ENCODE results near the gene UBN2. TPM values are rescaled to one million over a fixed set of nuclear protein-coding genes. Genes with fewer than 3 reads are reported as not detected.

Gene UBN2
- total and polyA plus RNA-seq, 5 donors from 2014 or later, result 0.59 to 12.5 (median 1.8) TPM

DNA sequence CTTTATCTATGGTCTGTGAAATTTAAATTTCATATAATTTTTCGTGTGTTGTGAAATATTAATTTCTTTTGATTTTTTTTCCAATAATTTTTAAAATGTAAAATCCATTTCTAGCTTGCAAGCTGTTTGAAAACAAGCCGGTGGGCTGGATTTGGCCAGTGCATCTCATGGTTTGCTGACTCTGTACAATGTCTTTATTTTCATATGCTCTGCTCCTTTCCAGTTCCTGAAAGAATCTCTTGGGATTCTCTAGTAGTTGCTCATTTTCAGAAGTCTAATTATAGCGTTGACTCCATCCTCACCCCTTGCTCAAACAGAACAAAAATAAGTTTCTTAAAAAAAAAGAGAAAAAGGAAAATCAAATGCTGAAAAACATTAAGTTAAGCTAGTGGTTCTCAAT is 21.4 kb downstream of the UBN2 start:
- H3K27ac ChIP-seq (ENCODE audit: insufficient read depth, low read length, poor library complexity, severe bottlenecking), result no peak overlapping the region
- Mint-ChIP-seq H3K9me3 (no peaks in the 10 kb centered on the region), H3K4me1 (peaks cover 2 to 14% (median 5%) of the 10 kb centered on the region in 4 donors), H3K36me3 (peaks cover 24% of the 10 kb centered on the region), H3K4me3 (no peak overlapping the region), H3K27me3 (no peaks in the 10 kb centered on the region), H3K27ac (no peak overlapping the region)
- H3K4me3 ChIP-seq (ENCODE audit: low read depth, low read length), result no peak overlapping the region
- H3K9me3 ChIP-seq (ENCODE audit: control insufficient read depth in 2 of 2, low read length in 2 of 2), result no peaks in the 10 kb centered on the region
- DNase-seq (no peak), ATAC-seq (ENCODE audit: low read depth in 2 of 2) (no peak)
- peaks cover 25% of the 10 kb centered on the region for H3K36me3 ChIP-seq (ENCODE audit: control insufficient read depth, insufficient read depth, low read length)
- no peaks in the 10 kb centered on the region for H3K4me1 ChIP-seq (ENCODE audit: control insufficient read depth, insufficient read depth, low read length, poor library complexity, severe bottlenecking)
- no peaks in the 10 kb centered on the region for H3K27me3 ChIP-seq (ENCODE audit: control insufficient read depth, insufficient read depth, low read length)

DNA sequence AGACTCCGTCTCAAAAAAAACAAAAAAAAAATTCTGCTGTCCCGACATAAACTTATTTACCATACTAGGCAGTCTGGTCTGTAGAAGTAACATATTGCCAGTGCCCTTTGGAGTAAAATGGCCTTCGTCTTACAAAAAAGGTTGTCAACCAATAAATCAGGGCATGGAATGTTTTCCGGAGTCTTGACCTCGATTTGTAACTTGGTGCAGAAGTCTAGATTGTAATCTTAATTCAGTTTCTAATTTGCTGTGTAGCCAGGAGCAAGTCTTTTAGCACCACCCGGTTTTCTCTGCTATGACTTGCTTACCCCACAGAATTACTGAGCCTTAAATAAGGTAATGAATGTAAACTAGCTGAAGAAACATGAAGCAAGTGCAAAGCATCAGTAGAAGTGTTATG is 23.2 kb downstream of the UBN2 start:
- DNase-seq, result no peak
- ATAC-seq (ENCODE audit: low read depth in 2 of 2), result no peak
- H3K27me3 ChIP-seq (ENCODE audit: control insufficient read depth, insufficient read depth, low read length), result no peaks in the 10 kb centered on the region
- Mint-ChIP-seq H3K27me3 (no peaks in the 10 kb centered on the region), H3K27ac (peak overlapping the region in 1 of 3 donors; percentile 39), H3K9me3 (no peaks in the 10 kb centered on the region), H3K36me3 (peaks cover 22% of the 10 kb centered on the region), H3K4me3 (no peak overlapping the region), H3K4me1 (peaks cover 2 to 9% (median 4%) of the 10 kb centered on the region in 4 donors)
- no peak overlapping the region for H3K27ac ChIP-seq (ENCODE audit: insufficient read depth, low read length, poor library complexity, severe bottlenecking)
- H3K36me3 ChIP-seq (ENCODE audit: control insufficient read depth, insufficient read depth, low read length), result peaks cover 34% of the 10 kb centered on the region
- H3K9me3 ChIP-seq (ENCODE audit: control insufficient read depth in 2 of 2, low read length in 2 of 2), result no peaks in the 10 kb centered on the region
- no peak overlapping the region for H3K4me3 ChIP-seq (ENCODE audit: low read depth, low read length)
- H3K4me1 ChIP-seq (ENCODE audit: control insufficient read depth, insufficient read depth, low read length, poor library complexity, severe bottlenecking), result no peaks in the 10 kb centered on the region

DNA sequence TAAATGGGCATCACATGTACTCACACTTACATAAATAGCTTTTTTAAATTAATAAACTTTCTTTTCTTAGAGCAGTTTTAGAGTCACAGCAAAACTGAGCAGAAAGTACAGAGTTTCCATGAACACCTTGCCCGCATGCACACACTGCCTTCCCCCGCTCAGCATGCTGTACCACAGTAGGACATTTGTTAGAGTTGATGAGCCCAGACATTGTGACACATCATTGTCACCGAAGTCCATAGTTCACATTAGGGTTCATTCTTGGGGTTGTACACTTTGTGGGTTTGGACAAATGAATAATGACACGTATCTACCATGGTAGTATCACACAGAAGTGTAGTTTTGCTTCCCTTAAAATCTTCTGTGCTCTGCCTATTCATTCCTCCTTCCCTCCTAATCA is 23.7 kb downstream of the UBN2 start:
- DNase-seq (no peak), ATAC-seq (ENCODE audit: low read depth in 2 of 2) (no peak)
- Mint-ChIP-seq H3K27me3 (no peaks in the 10 kb centered on the region), H3K9me3 (no peaks in the 10 kb centered on the region), H3K27ac (no peak overlapping the region), H3K36me3 (peaks cover 24% of the 10 kb centered on the region), H3K4me3 (no peak overlapping the region), H3K4me1 (peaks cover under 1 to 9% (median 2%) of the 10 kb centered on the region in 4 donors)
- no peak overlapping the region for H3K4me3 ChIP-seq (ENCODE audit: low read depth, low read length)
- peaks cover 38% of the 10 kb centered on the region for H3K36me3 ChIP-seq (ENCODE audit: control insufficient read depth, insufficient read depth, low read length)
- no peaks in the 10 kb centered on the region for H3K9me3 ChIP-seq (ENCODE audit: control insufficient read depth in 2 of 2, low read length in 2 of 2)
- no peaks in the 10 kb centered on the region for H3K4me1 ChIP-seq (ENCODE audit: control insufficient read depth, insufficient read depth, low read length, poor library complexity, severe bottlenecking)
- H3K27ac ChIP-seq (ENCODE audit: insufficient read depth, low read length, poor library complexity, severe bottlenecking), result no peak overlapping the region
- H3K27me3 ChIP-seq (ENCODE audit: control insufficient read depth, insufficient read depth, low read length), result no peaks in the 10 kb centered on the region

DNA sequence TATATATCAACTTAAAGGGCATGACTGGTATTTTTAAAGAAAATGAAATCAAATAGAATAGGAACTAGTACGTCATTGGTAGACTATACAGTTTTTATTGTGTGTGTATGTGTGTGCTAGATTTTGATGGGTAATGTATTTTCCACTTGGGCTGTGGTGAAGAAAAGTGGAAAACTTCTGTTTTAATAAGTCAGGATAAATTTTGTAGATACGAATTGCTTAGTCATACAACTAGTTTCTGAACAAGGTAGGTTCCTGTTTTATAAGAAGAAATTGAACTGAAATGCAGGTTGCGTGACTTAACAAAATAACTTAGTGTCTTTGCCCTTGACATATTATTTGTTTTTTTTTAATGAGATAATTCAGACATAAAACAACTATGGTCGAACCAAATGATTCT is 24.3 kb downstream of the UBN2 start:
- Mint-ChIP-seq H3K27me3 (no peaks in the 10 kb centered on the region), H3K36me3 (peaks cover 25% of the 10 kb centered on the region), H3K9me3 (no peaks in the 10 kb centered on the region), H3K4me1 (peaks cover 0 to 9% (median under 1%) of the 10 kb centered on the region in 4 donors), H3K4me3 (no peak overlapping the region), H3K27ac (no peak overlapping the region)
- peaks cover 39% of the 10 kb centered on the region for H3K36me3 ChIP-seq (ENCODE audit: control insufficient read depth, insufficient read depth, low read length)
- ATAC-seq (ENCODE audit: low read depth in 2 of 2) (no peak), DNase-seq (no peak)
- no peaks in the 10 kb centered on the region for H3K4me1 ChIP-seq (ENCODE audit: control insufficient read depth, insufficient read depth, low read length, poor library complexity, severe bottlenecking)
- no peak overlapping the region for H3K27ac ChIP-seq (ENCODE audit: insufficient read depth, low read length, poor library complexity, severe bottlenecking)
- H3K9me3 ChIP-seq (ENCODE audit: control insufficient read depth in 2 of 2, low read length in 2 of 2), result no peaks in the 10 kb centered on the region
- no peaks in the 10 kb centered on the region for H3K27me3 ChIP-seq (ENCODE audit: control insufficient read depth, insufficient read depth, low read length)
- H3K4me3 ChIP-seq (ENCODE audit: low read depth, low read length), result no peak overlapping the region

DNA sequence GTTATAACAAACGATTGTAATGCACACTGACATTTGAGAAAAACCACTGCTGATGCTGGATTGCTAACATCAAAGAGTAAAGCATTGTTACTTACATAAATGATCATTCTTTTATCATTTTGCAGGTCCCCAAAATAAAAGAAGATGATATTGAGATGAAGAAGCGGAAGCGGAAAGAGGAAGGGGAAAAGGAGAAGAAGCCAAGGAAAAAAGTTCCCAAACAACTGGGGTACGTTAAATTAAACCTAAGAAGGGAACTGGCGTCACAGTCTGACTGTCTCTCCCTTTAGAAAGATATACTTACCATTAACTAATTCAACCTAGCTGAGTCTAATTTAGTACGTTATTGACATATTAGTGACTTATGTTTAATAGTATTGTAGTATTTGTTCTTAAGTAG is 28.1 kb downstream of the UBN2 start:
- Histone ChIP-seq H3K4me3 (ENCODE audit: low read depth, low read length) (no peak overlapping the region), H3K9me3 (ENCODE audit: control insufficient read depth in 2 of 2, low read length in 2 of 2) (no peaks in the 10 kb centered on the region), H3K27me3 (ENCODE audit: control insufficient read depth, insufficient read depth, low read length) (no peaks in the 10 kb centered on the region), H3K36me3 (ENCODE audit: control insufficient read depth, insufficient read depth, low read length) (peaks cover 44% of the 10 kb centered on the region), H3K4me1 (ENCODE audit: control insufficient read depth, insufficient read depth, low read length, poor library complexity, severe bottlenecking) (no peaks in the 10 kb centered on the region), H3K27ac (ENCODE audit: insufficient read depth, low read length, poor library complexity, severe bottlenecking) (no peak overlapping the region)
- H3K4me3 Mint-ChIP-seq, result no peak overlapping the region
- no peaks in the 10 kb centered on the region for H3K27me3 Mint-ChIP-seq
- H3K9me3 Mint-ChIP-seq, result no peaks in the 10 kb centered on the region
- peak overlapping the region in 2 of 3 donors; percentile 32 to 48 for H3K27ac Mint-ChIP-seq
- DNase-seq (no peak), ATAC-seq (ENCODE audit: low read depth in 2 of 2) (no peak)
- H3K4me1 Mint-ChIP-seq, result peaks cover 0 to 9% (median under 1%) of the 10 kb centered on the region in 4 donors
- H3K36me3 Mint-ChIP-seq, result peaks cover 33% of the 10 kb centered on the region

DNA sequence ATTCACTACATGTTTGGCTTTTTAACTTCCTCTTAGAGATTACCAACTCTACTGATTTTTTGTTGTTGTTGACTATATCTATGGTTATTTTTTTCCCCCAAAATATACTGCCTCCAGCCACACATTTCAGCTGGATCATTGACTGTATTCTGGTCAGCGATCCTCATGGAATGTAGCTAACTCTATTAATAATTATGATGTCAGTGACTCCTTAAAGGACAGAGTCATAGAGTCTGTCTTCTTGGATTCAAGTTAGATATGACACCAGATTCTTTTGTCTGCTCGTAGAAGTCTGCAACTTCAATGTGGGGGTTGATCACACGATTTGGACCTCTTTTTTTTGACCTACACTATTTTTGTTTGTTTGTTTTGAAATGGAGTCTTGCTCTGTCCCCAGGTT is 33.2 kb downstream of the UBN2 start:
- Mint-ChIP-seq H3K27ac (no peak overlapping the region), H3K4me1 (peaks cover 0 to 6% (median 0%) of the 10 kb centered on the region in 4 donors), H3K4me3 (no peak overlapping the region), H3K36me3 (peaks cover 48% of the 10 kb centered on the region), H3K27me3 (no peaks in the 10 kb centered on the region), H3K9me3 (no peaks in the 10 kb centered on the region)
- Histone ChIP-seq H3K27ac (ENCODE audit: insufficient read depth, low read length, poor library complexity, severe bottlenecking) (no peak overlapping the region), H3K36me3 (ENCODE audit: control insufficient read depth, insufficient read depth, low read length) (peaks cover 62% of the 10 kb centered on the region), H3K4me1 (ENCODE audit: control insufficient read depth, insufficient read depth, low read length, poor library complexity, severe bottlenecking) (no peaks in the 10 kb centered on the region), H3K27me3 (ENCODE audit: control insufficient read depth, insufficient read depth, low read length) (no peaks in the 10 kb centered on the region), H3K4me3 (ENCODE audit: low read depth, low read length) (no peak overlapping the region), H3K9me3 (ENCODE audit: control insufficient read depth in 2 of 2, low read length in 2 of 2) (no peaks in the 10 kb centered on the region)
- ATAC-seq (ENCODE audit: low read depth in 2 of 2) (no peak), DNase-seq (no peak)

DNA sequence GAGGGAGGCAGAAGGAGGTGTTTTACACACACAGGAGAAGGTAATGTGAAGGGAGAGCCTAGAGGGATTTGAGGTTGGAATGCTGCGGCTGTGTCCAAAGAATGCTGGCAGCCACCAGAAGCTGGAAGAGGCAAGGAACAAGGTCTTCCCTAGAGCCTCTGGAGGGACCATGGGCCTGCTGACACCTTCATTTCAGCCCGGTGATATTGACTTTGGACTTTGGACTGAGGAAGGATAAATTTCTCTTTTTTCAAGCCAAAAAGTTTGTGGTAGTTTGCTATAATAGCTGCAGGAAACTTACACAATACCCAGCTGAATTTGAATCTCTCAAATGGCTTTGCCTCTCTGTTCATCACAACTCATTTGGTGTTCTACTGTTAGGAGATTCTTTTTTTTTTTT is 34.6 kb downstream of the UBN2 start:
- Histone ChIP-seq H3K4me1 (ENCODE audit: control insufficient read depth, insufficient read depth, low read length, poor library complexity, severe bottlenecking) (no peaks in the 10 kb centered on the region), H3K4me3 (ENCODE audit: low read depth, low read length) (no peak overlapping the region), H3K27me3 (ENCODE audit: control insufficient read depth, insufficient read depth, low read length) (no peaks in the 10 kb centered on the region), H3K36me3 (ENCODE audit: control insufficient read depth, insufficient read depth, low read length) (peaks cover 60% of the 10 kb centered on the region), H3K9me3 (ENCODE audit: control insufficient read depth in 2 of 2, low read length in 2 of 2) (no peaks in the 10 kb centered on the region), H3K27ac (ENCODE audit: insufficient read depth, low read length, poor library complexity, severe bottlenecking) (no peak overlapping the region)
- Mint-ChIP-seq H3K36me3 (peaks cover 46% of the 10 kb centered on the region), H3K27me3 (no peaks in the 10 kb centered on the region), H3K9me3 (no peaks in the 10 kb centered on the region), H3K4me1 (peaks cover 0 to 6% (median 0%) of the 10 kb centered on the region in 4 donors), H3K27ac (peak overlapping the region in 1 of 3 donors; percentile 4), H3K4me3 (no peak overlapping the region)
- DNase-seq (no peak), ATAC-seq (ENCODE audit: low read depth in 2 of 2) (no peak)

DNA sequence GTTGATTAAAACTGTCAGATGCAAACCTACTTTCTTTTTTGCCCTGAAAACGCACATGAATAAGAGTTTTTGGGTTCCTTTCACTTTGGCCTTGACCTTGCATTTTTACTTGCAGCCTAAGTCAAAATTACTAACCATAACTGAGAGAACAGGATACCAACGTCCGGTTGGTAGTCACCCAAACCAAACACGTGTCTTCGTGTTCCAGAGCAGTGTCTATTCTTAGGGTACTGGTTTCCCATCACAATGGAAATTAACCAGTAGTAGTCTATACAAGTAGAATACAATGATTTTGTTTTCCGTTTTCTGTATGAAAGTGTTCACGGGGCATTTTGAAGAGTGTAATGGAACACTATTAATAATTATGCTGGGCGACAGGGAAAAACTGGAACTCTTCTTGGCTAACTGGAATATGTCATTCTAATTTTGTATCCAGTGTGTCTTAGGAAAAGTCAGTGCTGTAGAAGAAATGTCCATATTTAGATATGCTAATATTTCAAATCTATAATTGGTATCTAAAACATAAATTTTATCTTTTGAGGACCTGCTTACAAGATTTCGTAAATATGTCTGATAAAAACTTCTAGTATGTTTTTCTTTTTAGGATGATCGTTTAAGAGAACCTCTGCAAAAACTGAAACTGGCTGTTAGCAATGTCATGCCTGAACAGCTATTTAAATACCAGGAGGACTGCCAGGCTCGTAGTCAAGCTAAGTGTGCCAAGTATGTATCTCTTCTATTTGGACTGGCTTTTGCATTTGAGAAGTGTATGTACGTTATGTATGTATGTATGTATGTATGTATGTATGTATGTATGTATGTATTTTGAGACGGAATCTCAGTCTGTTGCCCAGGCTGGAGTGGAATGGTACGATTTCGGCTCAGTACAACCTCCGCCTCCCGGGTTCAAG is 40.9 kb downstream of the UBN2 start:
- Mint-ChIP-seq H3K4me1 (peaks cover 0 to 10% (median 0%) of the 10 kb centered on the region in 4 donors), H3K36me3 (peaks cover 46% of the 10 kb centered on the region), H3K4me3 (no peak overlapping the region), H3K27ac (no peak overlapping the region), H3K9me3 (no peaks in the 10 kb centered on the region), H3K27me3 (no peaks in the 10 kb centered on the region)
- Histone ChIP-seq H3K36me3 (ENCODE audit: control insufficient read depth, insufficient read depth, low read length) (peaks cover 52% of the 10 kb centered on the region), H3K9me3 (ENCODE audit: control insufficient read depth in 2 of 2, low read length in 2 of 2) (no peaks in the 10 kb centered on the region), H3K27ac (ENCODE audit: insufficient read depth, low read length, poor library complexity, severe bottlenecking) (no peak overlapping the region), H3K27me3 (ENCODE audit: control insufficient read depth, insufficient read depth, low read length) (no peaks in the 10 kb centered on the region), H3K4me3 (ENCODE audit: low read depth, low read length) (no peak overlapping the region), H3K4me1 (ENCODE audit: control insufficient read depth, insufficient read depth, low read length, poor library complexity, severe bottlenecking) (no peaks in the 10 kb centered on the region)
- DNase-seq (no peak), ATAC-seq (ENCODE audit: low read depth in 2 of 2) (no peak)

Measured in CD4-positive, CD25-positive, alpha-beta regulatory T cell (primary cell).